ENCODE results near the gene HS6ST2.

Gene HS6ST2

DNA sequence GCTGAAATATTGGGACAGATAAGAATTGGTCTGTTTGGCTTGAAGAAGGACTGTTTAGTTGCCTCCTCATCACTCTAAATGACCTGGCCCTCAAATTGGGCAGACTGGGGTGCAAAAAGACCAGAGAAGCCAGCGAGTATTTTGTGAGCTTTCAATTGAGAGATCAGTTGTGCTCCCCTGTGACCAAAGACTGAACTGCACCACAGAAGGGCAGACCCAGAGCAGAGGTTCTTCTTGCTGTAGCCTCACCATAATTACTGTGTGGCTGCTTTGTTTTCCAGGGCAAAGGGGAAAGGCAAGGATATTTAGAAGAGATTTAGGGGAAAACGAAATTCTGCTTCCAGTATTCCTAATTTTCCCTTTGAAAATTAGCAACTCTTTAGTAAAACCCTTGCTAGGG lies 365.5 kb downstream of the HS6ST2 start:
- CTCF ChIA-PET: interaction anchor here (1.0 to 3.4 kb wide), 2 partner anchors 300 to 302 kb away, joined by 3 to 17 read pairs; no protein-coding TSS in a partner anchor
- peak; percentile 21 to 50 (median 38) for DNase-seq
- Histone ChIP-seq H3K9me3 (ENCODE audit: control extremely low read depth in 1 of 5, control insufficient read depth in 4 of 5, insufficient read depth in 2 of 5, low read depth in 1 of 5, low read length in 4 of 5) (no peaks in the 10 kb centered on the region), H3K27ac (ENCODE audit: insufficient read depth in 1 of 2, low read depth in 1 of 2, low read length in 2 of 2, poor library complexity in 1 of 2, severe bottlenecking in 2 of 2) (no peak overlapping the region), H3K27me3 (replicated peaks in 2 of 5; ENCODE audit: control insufficient read depth in 4 of 5, insufficient read depth in 5 of 5, low read length in 4 of 5) (peaks cover 0 to 11% (median 0%) of the 10 kb centered on the region in 5 experiments), H3K36me3 (ENCODE audit: control insufficient read depth in 4 of 4, insufficient read depth in 4 of 4, low read length in 3 of 4) (no peaks in the 10 kb centered on the region), H3K4me3 (ENCODE audit: control insufficient read depth in 1 of 7, extremely low read depth in 1 of 7, insufficient read depth in 4 of 7, low read depth in 2 of 7, low read length in 6 of 7) (no peak overlapping the region), H3K4me1 (ENCODE audit: control extremely low read depth in 1 of 4, control insufficient read depth in 4 of 4, insufficient read depth in 4 of 4, low read length in 3 of 4) (peaks cover 0 to 5% (median 2%) of the 10 kb centered on the region in 4 experiments)
- POLR2A ChIA-PET: no interaction called here
- 33% methylated on average over 1 of the region's 2 CpGs for WGBS (ENCODE audit: insufficient coverage)

GRCh38 chrX:132591719-132592275 lies 366.6 kb downstream of the HS6ST2 start:
- no peak overlapping the region for H3K27ac ChIP-seq (ENCODE audit: insufficient read depth in 1 of 2, low read depth in 1 of 2, low read length in 2 of 2, poor library complexity in 1 of 2, severe bottlenecking in 2 of 2)
- H3K4me3 ChIP-seq (ENCODE audit: control insufficient read depth in 1 of 7, extremely low read depth in 1 of 7, insufficient read depth in 4 of 7, low read depth in 2 of 7, low read length in 6 of 7): no peak overlapping the region
- H3K4me1 ChIP-seq (ENCODE audit: control extremely low read depth in 1 of 4, control insufficient read depth in 4 of 4, insufficient read depth in 4 of 4, low read length in 3 of 4): peaks cover 0 to 5% (median 2%) of the 10 kb centered on the region in 4 experiments
- ChIA-PET CTCF (interaction anchor here (0.6 to 3.4 kb wide), 3 partner anchors 101 to 301 kb away, joined by 3 to 17 read pairs (median 3); no protein-coding TSS in a partner anchor), POLR2A (no interaction called here)
- no peaks in the 10 kb centered on the region for H3K36me3 ChIP-seq (ENCODE audit: control insufficient read depth in 4 of 4, insufficient read depth in 4 of 4, low read length in 3 of 4)
- 86% methylated on average over 1 of the region's 3 CpGs for WGBS (ENCODE audit: insufficient coverage)
- peaks cover 0 to 6% (median 0%) of the 10 kb centered on the region in 5 experiments for H3K27me3 ChIP-seq (replicated peaks in 2 of 5; ENCODE audit: control insufficient read depth in 4 of 5, insufficient read depth in 5 of 5, low read length in 4 of 5)
- peak in 1 of 3 donors; percentile 24 for DNase-seq
- H3K9me3 ChIP-seq (ENCODE audit: control extremely low read depth in 1 of 5, control insufficient read depth in 4 of 5, insufficient read depth in 2 of 5, low read depth in 1 of 5, low read length in 4 of 5): no peaks in the 10 kb centered on the region

DNA sequence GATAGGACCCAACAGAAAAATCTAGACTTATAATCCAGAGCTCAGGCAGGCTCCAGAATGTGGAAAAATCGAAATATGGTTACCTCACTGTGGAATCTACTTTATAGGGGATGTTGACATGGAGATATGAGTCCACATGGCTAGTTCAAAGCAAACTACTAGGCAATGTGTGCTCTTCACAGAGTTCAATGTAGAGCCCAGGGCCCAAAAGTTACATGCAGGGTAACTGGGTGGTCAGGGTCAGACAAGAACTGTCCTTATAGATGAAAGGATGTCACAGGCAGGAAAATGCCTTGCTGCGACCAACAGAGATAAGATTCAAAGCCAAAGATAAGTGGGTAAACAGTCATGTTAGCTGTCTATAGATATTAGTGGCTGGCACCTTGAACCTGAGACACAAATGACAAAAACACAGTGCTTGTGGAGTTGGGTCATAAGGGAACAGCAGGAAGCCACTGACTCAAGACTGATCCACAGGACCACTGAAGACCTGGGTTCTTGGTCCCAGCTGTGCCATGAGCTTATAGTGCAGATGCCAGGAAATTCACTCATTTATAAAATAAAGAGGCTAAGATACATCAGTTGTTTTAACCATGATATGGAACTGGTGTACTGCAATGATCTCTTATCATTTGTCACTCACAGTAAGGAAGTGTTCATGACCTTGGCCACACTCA lies 367.9 kb downstream of the HS6ST2 start:
- 93% methylated on average over 2 of the region's 2 CpGs for WGBS (ENCODE audit: insufficient coverage)
- CTCF ChIA-PET: no interaction called here
- H3K27me3 ChIP-seq (replicated peaks in 2 of 5; ENCODE audit: control insufficient read depth in 4 of 5, insufficient read depth in 5 of 5, low read length in 4 of 5): peaks cover 0 to 6% (median 0%) of the 10 kb centered on the region in 5 experiments
- no peaks in the 10 kb centered on the region for H3K36me3 ChIP-seq (ENCODE audit: control insufficient read depth in 4 of 4, insufficient read depth in 4 of 4, low read length in 3 of 4)
- POLR2A ChIA-PET: no interaction called here
- H3K27ac ChIP-seq (ENCODE audit: insufficient read depth in 1 of 2, low read depth in 1 of 2, low read length in 2 of 2, poor library complexity in 1 of 2, severe bottlenecking in 2 of 2): no peak overlapping the region
- H3K4me3 ChIP-seq (ENCODE audit: control insufficient read depth in 1 of 7, extremely low read depth in 1 of 7, insufficient read depth in 4 of 7, low read depth in 2 of 7, low read length in 6 of 7): no peak overlapping the region
- no peaks in the 10 kb centered on the region for H3K9me3 ChIP-seq (ENCODE audit: control extremely low read depth in 1 of 5, control insufficient read depth in 4 of 5, insufficient read depth in 2 of 5, low read depth in 1 of 5, low read length in 4 of 5)
- no peak for DNase-seq
- peaks cover 0 to 5% (median 2%) of the 10 kb centered on the region in 4 experiments for H3K4me1 ChIP-seq (ENCODE audit: control extremely low read depth in 1 of 4, control insufficient read depth in 4 of 4, insufficient read depth in 4 of 4, low read length in 3 of 4)

- no peaks in the 10 kb centered on the region for H3K36me3 ChIP-seq (ENCODE audit: control insufficient read depth in 4 of 4, insufficient read depth in 4 of 4, low read length in 3 of 4)
- H3K27ac ChIP-seq (ENCODE audit: insufficient read depth in 1 of 2, low read depth in 1 of 2, low read length in 2 of 2, poor library complexity in 1 of 2, severe bottlenecking in 2 of 2): no peak overlapping the region
- peaks cover 0 to 2% (median 0%) of the 10 kb centered on the region in 5 experiments for H3K27me3 ChIP-seq (replicated peaks in 2 of 5; ENCODE audit: control insufficient read depth in 4 of 5, insufficient read depth in 5 of 5, low read length in 4 of 5)
- no peaks in the 10 kb centered on the region for H3K4me1 ChIP-seq (ENCODE audit: control extremely low read depth in 1 of 4, control insufficient read depth in 4 of 4, insufficient read depth in 4 of 4, low read length in 3 of 4)
- 100% methylated on average over 4 of the region's 4 CpGs for WGBS (ENCODE audit: insufficient coverage)
- POLR2A ChIA-PET: no interaction called here
- H3K9me3 ChIP-seq (ENCODE audit: control extremely low read depth in 1 of 5, control insufficient read depth in 4 of 5, insufficient read depth in 2 of 5, low read depth in 1 of 5, low read length in 4 of 5): no peaks in the 10 kb centered on the region
- no peak overlapping the region for H3K4me3 ChIP-seq (ENCODE audit: control insufficient read depth in 1 of 7, extremely low read depth in 1 of 7, insufficient read depth in 4 of 7, low read depth in 2 of 7, low read length in 6 of 7)
- no peak for DNase-seq
- CTCF ChIA-PET: no interaction called here
Measured at GRCh38 chrX:132584936-132585335, 373.5 kb downstream of the HS6ST2 start.

DNA sequence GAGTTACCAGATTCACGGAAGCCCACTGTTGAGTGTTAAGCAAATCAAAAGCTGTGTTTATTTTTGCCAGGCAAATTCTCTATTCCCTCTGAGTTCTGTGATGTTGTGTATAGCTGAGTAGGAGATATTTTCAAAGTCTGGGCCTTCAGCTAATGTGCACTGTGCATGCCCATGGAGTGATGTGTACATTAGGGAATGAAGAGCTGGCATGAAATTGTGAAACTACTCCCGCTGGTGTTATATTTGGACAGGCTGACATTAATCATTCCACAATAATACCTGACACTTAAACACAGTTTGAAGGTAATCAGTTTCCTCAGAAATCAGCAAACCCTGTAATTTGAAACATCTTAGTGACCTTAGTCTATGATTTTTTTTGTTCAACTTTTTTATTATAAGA lies 381.5 kb downstream of the HS6ST2 start:
- H3K27ac ChIP-seq (ENCODE audit: insufficient read depth in 1 of 2, low read depth in 1 of 2, low read length in 2 of 2, poor library complexity in 1 of 2, severe bottlenecking in 2 of 2): no peak overlapping the region
- peaks cover 0 to 11% (median 0%) of the 10 kb centered on the region in 5 experiments for H3K27me3 ChIP-seq (replicated peaks in 2 of 5; ENCODE audit: control insufficient read depth in 4 of 5, insufficient read depth in 5 of 5, low read length in 4 of 5)
- ChIA-PET CTCF (no interaction called here), POLR2A (no interaction called here)
- H3K4me3 ChIP-seq (ENCODE audit: control insufficient read depth in 1 of 7, extremely low read depth in 1 of 7, insufficient read depth in 4 of 7, low read depth in 2 of 7, low read length in 6 of 7): no peak overlapping the region
- H3K36me3 ChIP-seq (ENCODE audit: control insufficient read depth in 4 of 4, insufficient read depth in 4 of 4, low read length in 3 of 4): no peaks in the 10 kb centered on the region
- no peaks in the 10 kb centered on the region for H3K9me3 ChIP-seq (ENCODE audit: control extremely low read depth in 1 of 5, control insufficient read depth in 4 of 5, insufficient read depth in 2 of 5, low read depth in 1 of 5, low read length in 4 of 5)
- WGBS (ENCODE audit: insufficient coverage): no CpG with 5 or more reads among the region's 2 CpGs
- H3K4me1 ChIP-seq (ENCODE audit: control extremely low read depth in 1 of 4, control insufficient read depth in 4 of 4, insufficient read depth in 4 of 4, low read length in 3 of 4): no peaks in the 10 kb centered on the region
- DNase-seq: no peak
